ENCODE results near the gene CDKAL1.

CDKAL1 gene

GRCh38 chr6:21087188-21087587 is 552.9 kb downstream of the CDKAL1 start:
- no peak for TF ChIP-seq GATA3 (IDR thresholded peaks at IDR 0.05; ENCODE audit: low read depth, low read length)
- TF ChIP-seq GATA2 (IDR thresholded peaks at IDR 0.05; ENCODE audit: low read depth, low read length): no peak

- TF ChIP-seq GATA2 (IDR thresholded peaks at IDR 0.05; ENCODE audit: low read depth, low read length) (no peak), GATA3 (IDR thresholded peaks at IDR 0.05; ENCODE audit: low read depth, low read length) (no peak)
Observed at GRCh38 chr6:21091411-21091810, 557.2 kb downstream of the CDKAL1 start.

GRCh38 chr6:21095462-21095861 is 561.2 kb downstream of the CDKAL1 start:
- no peak for TF ChIP-seq GATA3 (IDR thresholded peaks at IDR 0.05; ENCODE audit: low read depth, low read length)

- TF ChIP-seq GATA2 (IDR thresholded peaks at IDR 0.05; ENCODE audit: low read depth, low read length): no peak
- TF ChIP-seq GATA3 (IDR thresholded peaks at IDR 0.05; ENCODE audit: low read depth, low read length): no peak
Observed at GRCh38 chr6:21098134-21098533, 563.9 kb downstream of the CDKAL1 start.

GRCh38 chr6:21098744-21099143 is 564.5 kb downstream of the CDKAL1 start:
- TF ChIP-seq GATA3 (IDR thresholded peaks at IDR 0.05; ENCODE audit: low read depth, low read length) (no peak), GATA2 (IDR thresholded peaks at IDR 0.05; ENCODE audit: low read depth, low read length) (no peak)

- TF ChIP-seq GATA3 (IDR thresholded peaks at IDR 0.05; ENCODE audit: low read depth, low read length): no peak
- TF ChIP-seq GATA2 (IDR thresholded peaks at IDR 0.05; ENCODE audit: low read depth, low read length): no peak
Observed at GRCh38 chr6:21099338-21100314, 565.4 kb downstream of the CDKAL1 start.

- TF ChIP-seq GATA2 (IDR thresholded peaks at IDR 0.05; ENCODE audit: low read depth, low read length): no peak
- TF ChIP-seq GATA3 (IDR thresholded peaks at IDR 0.05; ENCODE audit: low read depth, low read length): no peak
Observed at GRCh38 chr6:21100991-21101390, 566.7 kb downstream of the CDKAL1 start.

- no peak for TF ChIP-seq GATA2 (IDR thresholded peaks at IDR 0.05; ENCODE audit: low read depth, low read length)
- no peak for TF ChIP-seq GATA3 (IDR thresholded peaks at IDR 0.05; ENCODE audit: low read depth, low read length)
Observed at GRCh38 chr6:21101694-21102093, 567.4 kb downstream of the CDKAL1 start.

- TF ChIP-seq GATA2 (IDR thresholded peaks at IDR 0.05; ENCODE audit: low read depth, low read length): no peak
- no peak for TF ChIP-seq GATA3 (IDR thresholded peaks at IDR 0.05; ENCODE audit: low read depth, low read length)
Observed at GRCh38 chr6:21102201-21102600, 567.9 kb downstream of the CDKAL1 start.

GRCh38 chr6:21102624-21103023 is 568.4 kb downstream of the CDKAL1 start:
- TF ChIP-seq GATA3 (IDR thresholded peaks at IDR 0.05; ENCODE audit: low read depth, low read length) (no peak), GATA2 (IDR thresholded peaks at IDR 0.05; ENCODE audit: low read depth, low read length) (no peak)

- TF ChIP-seq GATA3 (IDR thresholded peaks at IDR 0.05; ENCODE audit: low read depth, low read length): no peak
- no peak for TF ChIP-seq GATA2 (IDR thresholded peaks at IDR 0.05; ENCODE audit: low read depth, low read length)
Observed at GRCh38 chr6:21103626-21104224, 569.5 kb downstream of the CDKAL1 start.

- TF ChIP-seq GATA3 (IDR thresholded peaks at IDR 0.05; ENCODE audit: low read depth, low read length) (no peak), GATA2 (IDR thresholded peaks at IDR 0.05; ENCODE audit: low read depth, low read length) (no peak)
Observed at GRCh38 chr6:21104288-21104687, 570.0 kb downstream of the CDKAL1 start.

GRCh38 chr6:21107796-21108195 is 573.5 kb downstream of the CDKAL1 start:
- TF ChIP-seq GATA3 (IDR thresholded peaks at IDR 0.05; ENCODE audit: low read depth, low read length) (no peak), GATA2 (IDR thresholded peaks at IDR 0.05; ENCODE audit: low read depth, low read length) (no peak)

GRCh38 chr6:21109391-21110178 is 575.3 kb downstream of the CDKAL1 start:
- TF ChIP-seq GATA2 (IDR thresholded peaks at IDR 0.05; ENCODE audit: low read depth, low read length) (no peak), GATA3 (IDR thresholded peaks at IDR 0.05; ENCODE audit: low read depth, low read length) (no peak)

Measured in SH-SY5Y (cell line).